GM12864 (cell line): Measurements from ENCODE around the gene MAPT.

Experiments
- DNase-seq: peaks from one replicate; pipeline ENCODE4 v3.0.0-alpha.2; 2011; ENCODE audit warnings: low read depth
- H3K4me3 ChIP-seq: 2 replicates; pipeline ENCODE4 v1.5.1; 2011; ENCODE audit warnings: mild to moderate bottlenecking, low read depth, low read length, control low read depth
- TF ChIP-seq, protein P1 (sequence below): IDR thresholded peaks from 2 replicates; pipeline ENCODE4 v1.5.1; 2011; ENCODE audit warnings: low read depth, mild to moderate bottlenecking, moderate library complexity, low read length, control low read depth, inconsistent platforms; ENCODE audit errors: missing control alignments

Gene MAPT

GRCh38 chr17:45851464-45851863, 42.9 kb upstream of the MAPT start:
- DNase-seq: no peak

DNA sequence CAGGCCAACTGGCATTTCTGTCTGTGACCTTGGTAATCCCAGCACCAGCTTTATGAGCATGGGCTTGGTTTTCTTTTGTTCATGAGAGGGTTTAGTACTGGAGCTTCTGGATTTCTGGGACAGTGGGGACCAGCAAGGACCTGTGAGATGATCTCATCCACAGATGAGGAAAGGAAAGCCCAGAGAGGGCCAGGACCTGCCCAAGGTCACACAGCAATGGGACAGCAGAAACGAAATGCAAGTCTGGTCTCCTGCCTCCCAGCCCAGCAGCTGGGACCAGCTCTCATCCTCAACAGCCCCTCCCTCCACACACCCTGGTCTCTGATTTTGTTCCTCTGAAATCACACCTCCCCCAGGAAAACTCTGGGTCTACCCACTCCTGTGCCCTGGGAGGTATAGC, 42.5 kb upstream of the MAPT start:
- DNase-seq: no peak
- TF ChIP-seq, protein P1, sequence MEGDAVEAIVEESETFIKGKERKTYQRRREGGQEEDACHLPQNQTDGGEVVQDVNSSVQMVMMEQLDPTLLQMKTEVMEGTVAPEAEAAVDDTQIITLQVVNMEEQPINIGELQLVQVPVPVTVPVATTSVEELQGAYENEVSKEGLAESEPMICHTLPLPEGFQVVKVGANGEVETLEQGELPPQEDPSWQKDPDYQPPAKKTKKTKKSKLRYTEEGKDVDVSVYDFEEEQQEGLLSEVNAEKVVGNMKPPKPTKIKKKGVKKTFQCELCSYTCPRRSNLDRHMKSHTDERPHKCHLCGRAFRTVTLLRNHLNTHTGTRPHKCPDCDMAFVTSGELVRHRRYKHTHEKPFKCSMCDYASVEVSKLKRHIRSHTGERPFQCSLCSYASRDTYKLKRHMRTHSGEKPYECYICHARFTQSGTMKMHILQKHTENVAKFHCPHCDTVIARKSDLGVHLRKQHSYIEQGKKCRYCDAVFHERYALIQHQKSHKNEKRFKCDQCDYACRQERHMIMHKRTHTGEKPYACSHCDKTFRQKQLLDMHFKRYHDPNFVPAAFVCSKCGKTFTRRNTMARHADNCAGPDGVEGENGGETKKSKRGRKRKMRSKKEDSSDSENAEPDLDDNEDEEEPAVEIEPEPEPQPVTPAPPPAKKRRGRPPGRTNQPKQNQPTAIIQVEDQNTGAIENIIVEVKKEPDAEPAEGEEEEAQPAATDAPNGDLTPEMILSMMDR: no peak
- H3K4me3 ChIP-seq: no peak overlapping the region

More at GRCh38 chr17:45851464-45851863, 42.9 kb upstream of the MAPT start:
- no peak overlapping the region for H3K4me3 ChIP-seq
- TF ChIP-seq, protein P1: no peak

DNA sequence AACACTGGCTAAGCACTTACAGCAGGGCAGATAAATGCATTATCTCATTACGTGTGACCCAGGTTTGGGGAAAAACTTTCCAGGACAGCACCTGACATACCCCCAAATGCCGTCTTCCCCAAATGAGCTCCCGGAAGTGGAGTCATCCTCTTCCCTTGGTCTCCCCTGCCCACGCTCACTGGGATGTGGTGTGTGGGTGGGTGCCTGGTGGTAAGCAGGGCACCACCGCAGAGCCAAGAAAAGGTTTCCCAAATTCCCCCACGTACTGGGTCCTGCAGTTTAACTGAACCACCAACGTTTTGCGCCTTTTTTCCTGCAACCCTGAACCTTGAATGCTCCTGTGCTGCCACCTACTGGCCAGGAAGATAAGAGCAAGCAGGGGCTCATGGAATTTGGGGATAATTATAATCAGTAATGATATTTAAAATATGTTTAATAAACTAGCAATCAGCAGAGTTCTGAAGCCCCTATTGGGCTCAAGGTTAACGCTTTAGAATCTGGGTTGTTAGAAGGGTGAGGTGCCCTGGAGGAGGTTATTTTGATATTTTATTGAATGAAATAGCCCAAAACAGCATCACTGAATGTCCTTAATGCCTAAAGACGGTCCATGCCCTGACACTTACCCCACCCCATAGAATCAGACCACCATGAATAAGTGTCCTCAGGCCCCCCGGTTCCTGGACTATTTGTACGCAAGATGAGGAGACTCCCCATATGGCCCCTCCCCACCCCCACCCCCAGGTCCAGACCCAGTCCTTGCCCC, 41.6 kb upstream of the MAPT start:
- H3K4me3 ChIP-seq: no peak overlapping the region
- peak; percentile 13 for DNase-seq
- TF ChIP-seq, protein P1: peak; percentile 86

DNA sequence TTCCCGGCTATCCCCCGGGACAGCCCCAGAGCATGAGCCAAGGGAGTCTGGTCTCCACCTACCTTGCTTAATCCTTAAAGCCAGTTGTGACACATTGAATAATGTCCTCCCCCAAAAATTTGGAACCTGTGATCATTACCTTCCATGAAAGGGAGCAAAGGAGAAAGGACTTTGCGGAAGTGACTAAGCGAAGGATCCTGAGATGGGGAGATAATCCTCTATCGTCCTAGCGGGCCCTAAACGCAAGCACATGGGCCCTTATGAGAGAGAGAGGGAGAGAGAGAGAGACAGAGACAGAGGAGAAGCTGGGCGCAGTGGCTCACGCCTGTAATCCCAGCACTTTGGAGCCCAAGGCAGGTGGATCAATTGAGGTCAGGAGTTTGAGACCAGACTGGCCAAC, 40.1 kb upstream of the MAPT start:
- TF ChIP-seq, protein P1: no peak
- no peak for DNase-seq
- no peak overlapping the region for H3K4me3 ChIP-seq

DNA sequence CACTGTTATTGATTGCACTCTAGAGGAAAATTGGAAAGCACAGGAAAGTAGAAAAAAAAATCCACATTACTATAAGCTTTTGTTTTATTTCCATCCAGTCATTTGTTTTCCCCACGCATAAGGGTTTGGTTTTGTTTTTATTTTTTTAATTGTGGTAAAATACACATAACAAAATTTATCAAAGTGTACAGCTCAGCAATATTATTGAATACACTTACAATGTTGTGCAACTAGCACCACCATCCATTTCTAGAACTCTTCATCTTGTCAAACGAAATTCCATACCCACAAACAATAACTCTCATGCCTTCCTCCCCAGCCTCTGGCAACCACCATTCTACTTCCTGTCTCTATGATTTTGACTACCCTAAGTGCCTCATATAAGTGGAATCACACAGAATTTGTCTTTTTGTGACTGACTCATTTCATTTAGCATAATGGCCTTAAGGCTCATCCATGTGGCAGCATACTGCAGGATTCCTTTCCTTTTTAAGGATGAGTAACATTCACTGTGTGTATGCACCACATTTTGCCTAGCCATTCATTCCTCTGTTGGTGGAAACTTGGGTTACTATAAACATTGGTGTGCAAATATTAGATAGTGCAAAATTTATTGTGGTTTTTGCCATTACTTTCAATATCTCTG, 38.5 kb upstream of the MAPT start:
- DNase-seq: no peak
- H3K4me3 ChIP-seq: no peak overlapping the region
- TF ChIP-seq, protein P1: no peak

DNA sequence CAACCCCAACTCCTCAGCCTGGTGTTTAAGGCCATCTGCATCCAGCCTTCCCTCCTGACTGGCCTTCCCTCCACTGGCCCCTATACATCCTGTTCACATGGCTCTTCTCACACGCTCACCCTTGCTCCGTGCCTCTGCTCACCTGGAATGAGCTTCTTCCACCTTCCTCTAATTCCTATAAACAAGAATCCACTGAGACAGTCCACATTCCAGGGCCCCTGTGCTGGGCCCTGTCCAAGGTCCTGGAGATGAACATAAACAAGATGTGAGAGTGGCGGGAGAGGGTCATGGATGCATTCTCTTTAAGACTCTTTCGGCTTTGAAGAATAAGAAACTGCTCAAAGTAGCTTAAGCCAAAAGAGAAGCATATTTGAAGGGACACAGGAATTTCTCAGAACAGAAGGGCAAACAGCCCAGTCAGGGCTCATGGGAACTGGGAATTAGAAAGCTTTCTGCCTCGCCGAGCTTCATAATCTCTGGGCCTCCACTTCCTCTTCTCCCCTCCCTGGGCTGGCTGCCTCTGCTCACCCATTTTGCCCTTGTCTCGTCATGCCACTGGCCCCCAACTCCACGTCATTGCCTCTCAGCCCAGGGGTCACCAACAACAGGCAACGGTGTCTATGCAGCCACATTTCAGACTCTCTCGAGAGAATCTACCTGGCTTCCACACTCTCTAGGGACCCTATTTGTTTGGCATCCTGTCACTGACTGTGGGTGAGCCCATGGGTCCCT, 36.2 kb upstream of the MAPT start:
- DNase-seq: no peak
- TF ChIP-seq, protein P1: no peak
- no peak overlapping the region for H3K4me3 ChIP-seq
